ENCODE measurements around the gene NUDT3.

NUDT3 gene

GRCh38 chr6:34391786-34392496 is 528 bp downstream of the NUDT3 start:
- peak overlapping the region; percentile 95 for H3K27ac ChIP-seq
- TF ChIP-seq CTCF (conservative IDR thresholded peaks at IDR 0.05) (no peak), ZFX (IDR thresholded peaks at IDR 0.05) (peak; percentile 86)

- peak overlapping the region; percentile 95 for H3K27ac ChIP-seq
- TF ChIP-seq ZFX (IDR thresholded peaks at IDR 0.05) (no peak), CTCF (conservative IDR thresholded peaks at IDR 0.05) (no peak)
Observed at GRCh38 chr6:34391473-34391785, 1.0 kb downstream of the NUDT3 start.

GRCh38 chr6:34390531-34391472 is 1.7 kb downstream of the NUDT3 start:
- peak overlapping the region; percentile 95; the same call in 1 of the 2 replicates for H3K27ac ChIP-seq
- TF ChIP-seq CTCF (conservative IDR thresholded peaks at IDR 0.05) (no peak), ZFX (IDR thresholded peaks at IDR 0.05) (no peak)

GRCh38 chr6:34389034-34389433 is 3.4 kb downstream of the NUDT3 start:
- no peak overlapping the region for H3K27ac ChIP-seq
- TF ChIP-seq ZFX (IDR thresholded peaks at IDR 0.05) (no peak), CTCF (conservative IDR thresholded peaks at IDR 0.05) (no peak)

GRCh38 chr6:34388421-34388820 is 4.0 kb downstream of the NUDT3 start:
- no peak overlapping the region for H3K27ac ChIP-seq
- TF ChIP-seq CTCF (conservative IDR thresholded peaks at IDR 0.05) (no peak), ZFX (IDR thresholded peaks at IDR 0.05) (no peak)

- TF ChIP-seq CTCF (conservative IDR thresholded peaks at IDR 0.05) = no peak
- TF ChIP-seq ZFX (IDR thresholded peaks at IDR 0.05) = no peak
- H3K27ac ChIP-seq = no peak overlapping the region
Observed at GRCh38 chr6:34386316-34387137, 5.9 kb downstream of the NUDT3 start.
